Measurements from ENCODE around the gene CACNA1D.

GRCh38 chr3:53707222-53707621, 212.8 kb downstream of the CACNA1D start:
- TF ChIP-seq POLR2A (IDR thresholded peaks at IDR 0.05; ENCODE audit: low read depth, low read length) (no peak), TAF1 (IDR thresholded peaks at IDR 0.05; ENCODE audit: borderline replicate concordance, low read depth, low read length) (no peak), POLR2AphosphoS5 (IDR thresholded peaks at IDR 0.05; ENCODE audit: low read depth, low read length) (no peak)

Measured in GM12892 (cell line).